Sciatic nerve (tissue), 2 donors: Measurements from ENCODE around the gene MOB3B. TPM values are rescaled to one million over a fixed set of nuclear protein-coding genes. Genes with fewer than 3 reads are reported as not detected.

Experiments
- ATAC-seq: fragments of 200-7000 bp; cut with Tn5 transposase; one replicate; pipeline ENCODE4 v1.9.1; 2020; ENCODE audit warnings: mild to moderate bottlenecking, moderate library complexity
- DNase-seq: peaks from one replicate; pipeline ENCODE4 v3.0.0-alpha.2; 2020; ENCODE audit warnings: low spot score
- intact Hi-C: fragments of 100-400 bp; cut with DNase I; formaldehyde crosslinking; loops from one replicate; pipeline ENCODE4 v1.14.2; 2022
- total RNA-seq: library from RNA; stranded (reverse); fragmentation: NEBNext Ultra II Directional; extraction: Animal tissue kit (Norgen Biotek cat#: 25700); gene quantifications from one replicate; pipeline ENCODE4 v1.2.1, GENCODE V29; 2021
- donor health status: DM: no; HTN: no; CAD: no.
- donor health status: DM: no; HTN: no; CAD: no.

Gene MOB3B
- total RNA-seq, 1 donor from 2014 or later = 14.9 TPM

GRCh38 chr9:27365707-27366376 is 163.8 kb downstream of the MOB3B start:
- DNase-seq (no peak), ATAC-seq (no peak)
- intact Hi-C loops = no loop called here

GRCh38 chr9:27362447-27363210 is 167.0 kb downstream of the MOB3B start:
- intact Hi-C loops = no loop called here
- no peak for ATAC-seq
- no peak for DNase-seq

- intact Hi-C loops = no loop called here
- DNase-seq (no peak), ATAC-seq (no peak)
Measured at GRCh38 chr9:27361492-27361891, 168.1 kb downstream of the MOB3B start.

GRCh38 chr9:27359763-27360162 is 169.9 kb downstream of the MOB3B start:
- intact Hi-C loops = no loop called here
- DNase-seq (no peak), ATAC-seq (no peak)

GRCh38 chr9:27358007-27358406 is 171.6 kb downstream of the MOB3B start:
- ATAC-seq (no peak), DNase-seq (no peak)
- intact Hi-C loops = no loop called here

- intact Hi-C loops = no loop called here
- DNase-seq (no peak), ATAC-seq (no peak)
Measured at GRCh38 chr9:27356446-27356845, 173.2 kb downstream of the MOB3B start.

GRCh38 chr9:27355166-27355565 is 174.4 kb downstream of the MOB3B start:
- intact Hi-C loops = no loop called here
- ATAC-seq (no peak), DNase-seq (no peak)

GRCh38 chr9:27353474-27354229 is 176.0 kb downstream of the MOB3B start:
- ATAC-seq (peak; percentile 11), DNase-seq (no peak)
- intact Hi-C loops = no loop called here

GRCh38 chr9:27353166-27353473 is 176.5 kb downstream of the MOB3B start:
- intact Hi-C loops = no loop called here
- DNase-seq (no peak), ATAC-seq (no peak)

GRCh38 chr9:27352457-27353165 is 177.0 kb downstream of the MOB3B start:
- intact Hi-C loops = no loop called here
- ATAC-seq = peak; percentile 70
- no peak for DNase-seq

GRCh38 chr9:27351438-27351837 is 178.2 kb downstream of the MOB3B start:
- DNase-seq (no peak), ATAC-seq (peak; percentile 60)
- intact Hi-C loops = no loop called here

GRCh38 chr9:27350382-27350976 is 179.1 kb downstream of the MOB3B start:
- no peak for ATAC-seq
- no peak for DNase-seq
- intact Hi-C loops = no loop called here

- DNase-seq = no peak
- intact Hi-C loops = no loop called here
- no peak for ATAC-seq
Measured at GRCh38 chr9:27349698-27350080, 179.9 kb downstream of the MOB3B start.

- DNase-seq (no peak), ATAC-seq (no peak)
- intact Hi-C loops = no loop called here
Measured at GRCh38 chr9:27348785-27349697, 180.6 kb downstream of the MOB3B start.

- DNase-seq = no peak
- no peak for ATAC-seq
- intact Hi-C loops = no loop called here
Measured at GRCh38 chr9:27347889-27348288, 181.7 kb downstream of the MOB3B start.

- ATAC-seq (no peak), DNase-seq (no peak)
- intact Hi-C loops = no loop called here
Measured at GRCh38 chr9:27344776-27345175, 184.8 kb downstream of the MOB3B start.

- intact Hi-C loops = no loop called here
- DNase-seq (no peak), ATAC-seq (peak; percentile 21)
Measured at GRCh38 chr9:27341545-27342294, 187.9 kb downstream of the MOB3B start.
